ENCODE measurements around the gene ANAPC16.
"Not testable (repeated sequence)": the region's sequence is repeated elsewhere in the genome, so short reads cannot be mapped to it uniquely, and the experiment has no call there.

Gene ANAPC16

DNA sequence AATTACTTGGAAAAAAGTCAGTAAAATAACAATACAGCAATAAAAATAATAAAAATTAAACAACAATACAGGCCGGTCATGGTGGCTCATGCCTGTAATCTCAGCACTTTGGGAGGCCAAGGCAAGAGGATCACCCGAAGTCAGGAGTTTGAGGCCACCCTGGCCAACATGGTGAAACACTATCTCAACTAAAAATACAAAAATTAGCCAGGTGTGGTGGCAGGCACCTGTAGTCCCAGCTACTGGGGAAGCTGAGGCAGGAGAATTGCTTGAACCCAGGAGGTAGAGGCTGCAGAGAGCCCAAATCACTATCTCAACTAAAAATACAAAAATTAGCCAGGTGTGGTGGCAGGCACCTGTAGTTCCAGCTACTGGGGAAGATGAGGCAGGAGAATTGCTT, 4.0 kb upstream of the ANAPC16 start:
- DNase-seq (ENCODE audit: low read depth), result not testable (repeated sequence)

- no peak for DNase-seq (ENCODE audit: low read depth)
These were observed 2.5 kb downstream of the ANAPC16 start for GRCh38 chr10:72218325-72218724.

DNA sequence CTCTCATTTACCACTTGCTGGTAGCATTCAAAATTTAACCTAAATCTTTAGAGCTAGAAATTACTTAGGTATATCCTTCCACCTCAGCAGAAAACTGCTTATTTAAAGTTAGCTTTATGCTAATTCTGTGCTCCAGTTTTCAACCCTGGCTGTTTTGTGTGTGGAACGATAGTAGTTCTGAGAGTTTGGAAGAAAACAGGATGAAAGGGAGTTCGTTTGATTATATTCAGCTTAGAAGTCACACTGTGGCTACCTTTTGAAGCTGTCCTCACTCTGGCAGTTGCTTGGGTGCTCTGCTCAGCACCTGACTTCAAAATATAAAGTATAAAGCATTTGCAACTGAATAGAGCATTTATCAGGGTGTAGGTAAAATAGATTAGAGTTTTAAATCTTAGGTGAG, 2.9 kb downstream of the ANAPC16 start:
- DNase-seq (ENCODE audit: low read depth), result no peak

- DNase-seq (ENCODE audit: low read depth), result no peak
These were observed 3.5 kb downstream of the ANAPC16 start for GRCh38 chr10:72219235-72219814.

- DNase-seq (ENCODE audit: low read depth), result no peak
These were observed 4.8 kb downstream of the ANAPC16 start for GRCh38 chr10:72220637-72221036.

- no peak for DNase-seq (ENCODE audit: low read depth)
These were observed 5.5 kb downstream of the ANAPC16 start for GRCh38 chr10:72221278-72221677.

- DNase-seq (ENCODE audit: low read depth), result no peak
These were observed 7.9 kb downstream of the ANAPC16 start for GRCh38 chr10:72223743-72224101.

DNA sequence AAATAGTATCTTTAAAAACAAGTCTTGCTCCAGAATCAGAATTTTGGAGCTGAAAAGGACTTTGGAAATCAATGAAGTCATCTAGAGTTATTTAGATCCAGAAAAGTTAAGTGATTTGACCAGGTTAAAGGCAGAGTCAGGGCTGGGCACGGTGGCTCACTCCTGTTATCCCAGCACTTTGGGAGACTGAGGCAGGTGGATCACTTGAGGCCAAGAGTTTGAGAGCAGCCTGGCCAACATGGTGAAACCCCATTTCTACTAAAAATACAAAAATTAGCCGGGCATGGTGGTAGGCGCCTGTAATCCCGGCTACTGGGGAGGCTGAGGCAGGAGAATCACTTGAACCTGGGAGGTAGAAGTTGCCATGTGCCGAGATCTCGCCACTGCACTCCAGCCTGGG, 8.4 kb downstream of the ANAPC16 start:
- DNase-seq (ENCODE audit: low read depth), result not testable (repeated sequence)

- DNase-seq (ENCODE audit: low read depth), result no peak
These were observed 10.7 kb downstream of the ANAPC16 start for GRCh38 chr10:72226418-72227027.

DNA sequence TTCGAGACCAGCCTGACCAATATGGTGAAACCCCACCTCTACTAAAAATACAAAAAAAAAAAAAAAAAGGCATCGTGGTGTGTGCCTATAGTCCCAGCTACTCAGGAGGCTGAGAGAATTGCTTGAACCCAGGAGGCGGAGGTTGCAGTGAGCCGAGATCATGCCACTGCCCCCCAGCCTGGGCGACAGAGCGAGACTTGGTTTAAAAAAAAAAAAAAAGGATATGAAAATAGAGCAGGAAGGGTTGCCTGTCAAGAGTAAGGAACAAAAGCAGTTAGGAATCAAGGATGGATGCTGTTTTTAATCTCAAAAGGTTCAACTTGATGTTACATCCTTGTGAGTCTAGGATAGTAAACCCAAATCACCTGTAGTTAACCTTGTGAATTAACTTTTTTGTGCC, 12.0 kb downstream of the ANAPC16 start:
- no peak for DNase-seq (ENCODE audit: low read depth)

DNA sequence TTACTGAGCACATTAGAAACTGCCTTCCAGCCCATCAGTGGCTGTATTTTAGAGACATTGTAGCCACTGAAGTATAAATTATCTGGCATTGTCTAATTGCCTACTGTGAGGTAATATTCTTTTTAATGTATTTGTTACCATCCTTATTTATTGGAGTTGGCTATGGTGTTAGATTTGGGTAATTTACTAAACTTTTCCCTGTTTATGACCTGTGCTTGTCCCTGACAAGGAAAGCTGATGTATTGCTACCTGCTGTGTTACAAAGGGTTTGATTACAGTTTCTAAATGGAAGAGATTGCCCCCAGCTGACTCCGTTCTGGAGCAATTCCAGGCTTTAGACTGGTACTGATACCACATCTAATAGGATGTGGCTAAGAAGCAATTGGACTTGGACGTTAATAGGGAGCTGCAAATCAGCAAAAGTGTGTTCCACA, 12.5 kb downstream of the ANAPC16 start:
- DNase-seq (ENCODE audit: low read depth), result no peak

DNA sequence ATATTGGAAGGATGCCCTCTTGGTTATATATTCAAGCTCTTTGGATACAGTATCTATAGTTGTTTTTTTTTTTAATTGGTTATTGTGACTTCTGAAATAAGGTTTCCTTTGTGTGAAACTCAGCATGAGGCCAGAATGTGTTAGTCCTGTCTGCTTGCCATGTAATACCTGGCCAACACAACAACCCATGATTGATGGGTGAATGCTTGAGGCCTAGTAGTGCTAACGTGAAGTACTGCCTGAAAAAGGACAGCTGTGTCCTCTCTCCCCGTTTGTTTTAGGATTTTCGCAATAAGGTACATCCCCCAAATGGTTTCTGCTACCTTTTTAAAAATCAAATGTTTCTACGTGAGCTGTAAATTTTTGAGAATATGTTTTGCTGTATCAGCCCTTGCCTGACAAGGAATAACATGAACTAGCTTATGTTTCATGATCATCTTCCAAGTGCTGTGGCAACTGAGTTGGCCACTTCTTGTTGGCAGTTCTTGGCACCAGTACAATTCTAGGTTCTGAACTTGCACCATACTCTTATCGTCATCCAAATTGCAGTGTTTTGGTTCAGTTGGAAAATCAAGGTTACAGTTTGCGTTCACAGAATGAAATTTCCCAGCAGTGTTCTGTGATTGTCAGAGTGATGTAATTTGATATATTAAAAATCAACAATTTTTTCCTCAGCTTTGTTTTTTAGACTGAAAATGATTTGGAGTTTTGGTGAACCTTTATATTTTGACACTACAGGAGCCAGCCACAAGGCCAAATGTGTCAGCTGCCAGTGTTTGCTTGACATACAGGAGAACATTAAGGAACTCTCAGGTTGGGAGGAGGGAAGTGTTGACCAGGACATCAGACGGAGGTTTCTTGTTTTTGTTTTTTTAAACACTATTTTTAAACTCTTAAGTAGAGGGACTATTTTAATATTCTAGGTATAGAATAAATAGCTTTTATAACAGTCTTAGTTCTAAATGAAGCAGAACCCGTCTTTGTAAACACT, 13.7 kb downstream of the ANAPC16 start:
- peak; percentile 61 for DNase-seq (ENCODE audit: low read depth)

DNA sequence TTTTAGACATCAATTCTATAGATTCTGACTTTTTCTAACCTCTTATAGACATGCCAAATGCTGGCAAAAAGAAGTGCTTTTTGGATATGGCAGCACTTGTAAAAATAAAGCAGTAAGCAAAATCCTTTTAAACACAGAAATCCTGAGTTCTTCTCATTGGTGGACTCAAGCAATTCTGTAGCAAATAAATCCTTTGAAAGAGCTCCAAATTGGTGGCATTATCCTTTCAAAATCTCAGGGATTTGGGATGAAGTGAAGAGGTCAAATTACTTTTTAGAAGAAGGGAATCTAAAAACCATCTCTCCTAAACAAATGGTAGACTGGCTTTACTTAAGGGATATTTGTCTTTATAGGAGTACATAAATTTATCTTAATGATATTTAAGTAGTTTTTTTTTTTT, 17.8 kb downstream of the ANAPC16 start:
- no peak for DNase-seq (ENCODE audit: low read depth)

- no peak for DNase-seq (ENCODE audit: low read depth)
These were observed 18.8 kb downstream of the ANAPC16 start for GRCh38 chr10:72234560-72235095.

DNA sequence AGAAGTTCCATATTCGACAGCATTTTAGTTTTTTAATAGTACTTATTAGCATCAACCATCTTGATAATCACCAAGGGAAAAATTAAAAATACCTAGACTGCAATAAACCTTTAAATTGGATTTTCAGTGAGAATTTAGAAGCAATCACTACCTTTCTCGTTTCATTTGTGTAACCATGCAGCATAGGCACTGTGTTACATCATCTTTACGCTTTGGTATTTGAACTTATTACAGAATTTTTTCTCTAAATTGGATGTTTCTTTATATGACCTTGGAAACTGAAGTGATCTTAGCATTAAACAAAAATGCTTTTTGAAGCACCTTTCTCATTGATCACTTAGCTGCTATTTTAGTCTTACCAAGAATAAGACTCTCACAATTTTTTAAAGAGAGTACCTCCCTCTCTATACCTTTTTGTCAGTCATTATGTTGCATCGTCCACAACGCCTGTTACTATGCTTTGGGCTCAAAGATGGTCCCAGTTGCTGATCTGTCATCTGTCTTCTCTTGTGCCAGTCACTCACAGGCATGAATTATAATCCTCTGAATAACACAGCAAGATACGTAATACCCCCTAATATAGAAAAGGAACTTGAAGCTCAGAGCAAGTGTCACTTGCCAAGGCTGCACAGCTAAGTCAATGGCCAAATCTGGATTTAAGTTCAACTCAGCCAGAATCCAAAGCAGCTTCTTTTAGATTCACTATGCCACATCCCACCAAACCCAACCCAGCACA, 19.9 kb downstream of the ANAPC16 start:
- no peak for DNase-seq (ENCODE audit: low read depth)

- DNase-seq (ENCODE audit: low read depth), result no peak
These were observed 22.8 kb downstream of the ANAPC16 start for GRCh38 chr10:72238392-72239175.

- DNase-seq (ENCODE audit: low read depth), result no peak
These were observed 23.6 kb downstream of the ANAPC16 start for GRCh38 chr10:72239409-72239808.

DNA sequence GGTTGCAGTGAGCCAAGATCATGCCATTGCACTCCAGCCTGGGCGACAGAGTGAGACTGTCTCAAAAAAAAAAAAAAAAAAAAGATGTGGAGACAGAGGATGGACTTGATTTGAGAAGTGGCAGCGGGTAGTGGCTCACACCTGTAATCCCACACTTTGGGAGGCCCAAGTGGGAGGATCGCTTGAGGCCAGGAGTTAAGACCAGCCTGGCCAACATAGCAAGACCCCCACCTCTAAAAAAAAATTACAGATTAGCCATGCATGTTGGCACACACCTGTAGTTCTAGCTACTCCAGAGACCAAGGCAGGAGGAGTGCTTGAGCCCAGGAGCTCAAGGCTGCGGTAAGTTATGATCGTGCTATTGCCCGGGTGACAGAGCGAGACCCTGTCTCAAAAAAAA, 24.6 kb downstream of the ANAPC16 start:
- no peak for DNase-seq (ENCODE audit: low read depth)

- DNase-seq (ENCODE audit: low read depth), result no peak
These were observed 26.0 kb downstream of the ANAPC16 start for GRCh38 chr10:72241691-72242252.

GRCh38 chr10:72242675-72243074, 26.9 kb downstream of the ANAPC16 start:
- no peak for DNase-seq (ENCODE audit: low read depth)

Data from stromal cell of bone marrow (primary cell).